Measurements from ENCODE around the gene DENND1A. TPM values are rescaled to one million over a fixed set of nuclear protein-coding genes. Genes with fewer than 3 reads are reported as not detected.
A peak's percentile ranks its signal among the peaks of the same experiment; 100 is the strongest.

Gene DENND1A
- total and polyA plus RNA-seq, 5 experiments from 2014 or later, result 2.6 to 14.3 (median 5.3) TPM

- peak overlapping the region in 5 of 10 donors; percentile 24 to 66 (median 60) for H3K4me3 Mint-ChIP-seq
- H3K9me3 Mint-ChIP-seq, result peaks cover 0 to 4% (median 0%) of the 10 kb centered on the region in 9 donors
- ATAC-seq, result peak in 1 of 2 donors; percentile 84
- peaks cover 15 to 52% (median 30%) of the 10 kb centered on the region in 4 donors for H3K4me1 Mint-ChIP-seq
- H3K27me3 Mint-ChIP-seq, result no peaks in the 10 kb centered on the region
- DNase-seq, result peak in 2 of 10 donors; percentile 45 to 55
- H3K27ac Mint-ChIP-seq, result peak overlapping the region in 7 of 10 donors; percentile 60 to 87 (median 84)
- POLR2A ChIA-PET, result no interaction called here
- H3K36me3 Mint-ChIP-seq, result peaks cover 0 to 16% (median 9%) of the 10 kb centered on the region in 3 donors
Observed at GRCh38 chr9:123866497-123866896, 63.4 kb downstream of the DENND1A start.

GRCh38 chr9:123865226-123866000 is 64.5 kb downstream of the DENND1A start:
- ATAC-seq (no peak), DNase-seq (no peak)
- POLR2A ChIA-PET, result no interaction called here
- Mint-ChIP-seq H3K4me1 (peaks cover 16 to 48% (median 32%) of the 10 kb centered on the region in 4 donors), H3K27ac (peak overlapping the region in 1 of 10 donors; percentile 77), H3K36me3 (peaks cover 0 to 14% (median 7%) of the 10 kb centered on the region in 3 donors), H3K27me3 (no peaks in the 10 kb centered on the region), H3K4me3 (peak overlapping the region in 1 of 10 donors; percentile 63), H3K9me3 (peaks cover 0 to 4% (median 0%) of the 10 kb centered on the region in 9 donors)

- no peak overlapping the region for H3K4me3 Mint-ChIP-seq
- peaks cover 14 to 46% (median 33%) of the 10 kb centered on the region in 4 donors for H3K4me1 Mint-ChIP-seq
- H3K36me3 Mint-ChIP-seq, result peaks cover 0 to 17% (median 2%) of the 10 kb centered on the region in 3 donors
- no peaks in the 10 kb centered on the region for H3K27me3 Mint-ChIP-seq
- POLR2A ChIA-PET, result no interaction called here
- H3K9me3 Mint-ChIP-seq, result peaks cover 0 to 4% (median 0%) of the 10 kb centered on the region in 9 donors
- DNase-seq (no peak), ATAC-seq (no peak)
- H3K27ac Mint-ChIP-seq, result peak overlapping the region in 1 of 10 donors; percentile 39
Observed at GRCh38 chr9:123864251-123864650, 65.7 kb downstream of the DENND1A start.

- POLR2A ChIA-PET, result interaction anchor here (0.7 kb wide), 1 partner anchor 34 kb away, joined by 3 read pairs; no protein-coding TSS in a partner anchor
- Mint-ChIP-seq H3K27me3 (no peaks in the 10 kb centered on the region), H3K36me3 (peaks cover 0 to 18% (median 5%) of the 10 kb centered on the region in 3 donors), H3K4me3 (no peak overlapping the region), H3K4me1 (peaks cover 13 to 40% (median 28%) of the 10 kb centered on the region in 4 donors), H3K27ac (peak overlapping the region in 1 of 10 donors; percentile 47), H3K9me3 (peaks cover 0 to 4% (median 0%) of the 10 kb centered on the region in 9 donors)
- no peak for DNase-seq
- no peak for ATAC-seq
Observed at GRCh38 chr9:123863164-123863855, 66.6 kb downstream of the DENND1A start.

GRCh38 chr9:123861756-123862120 is 68.2 kb downstream of the DENND1A start:
- ATAC-seq, result no peak
- Mint-ChIP-seq H3K27ac (no peak overlapping the region), H3K9me3 (peaks cover 0 to 4% (median 0%) of the 10 kb centered on the region in 9 donors), H3K27me3 (no peaks in the 10 kb centered on the region), H3K4me1 (peaks cover 3 to 27% (median 13%) of the 10 kb centered on the region in 4 donors), H3K36me3 (peaks cover 7 to 30% (median 11%) of the 10 kb centered on the region in 3 donors), H3K4me3 (no peak overlapping the region)
- no peak for DNase-seq
- POLR2A ChIA-PET, result no interaction called here

GRCh38 chr9:123861086-123861755 is 68.7 kb downstream of the DENND1A start:
- Mint-ChIP-seq H3K4me1 (peaks cover 3 to 22% (median 9%) of the 10 kb centered on the region in 4 donors), H3K9me3 (peaks cover 0 to 7% (median 0%) of the 10 kb centered on the region in 9 donors), H3K27me3 (no peaks in the 10 kb centered on the region), H3K27ac (no peak overlapping the region), H3K36me3 (peaks cover 11 to 34% (median 12%) of the 10 kb centered on the region in 3 donors), H3K4me3 (no peak overlapping the region)
- DNase-seq, result no peak
- POLR2A ChIA-PET, result no interaction called here
- ATAC-seq, result no peak

- Mint-ChIP-seq H3K4me3 (no peak overlapping the region), H3K27me3 (no peaks in the 10 kb centered on the region), H3K9me3 (peaks cover 0 to 9% (median 0%) of the 10 kb centered on the region in 9 donors), H3K27ac (no peak overlapping the region), H3K36me3 (peaks cover 14 to 32% (median 16%) of the 10 kb centered on the region in 3 donors), H3K4me1 (peaks cover 0 to 16% (median 5%) of the 10 kb centered on the region in 4 donors)
- DNase-seq (no peak), ATAC-seq (no peak)
- POLR2A ChIA-PET, result no interaction called here
Observed at GRCh38 chr9:123860603-123861002, 69.3 kb downstream of the DENND1A start.

- H3K4me3 Mint-ChIP-seq, result no peak overlapping the region
- H3K9me3 Mint-ChIP-seq, result peaks cover 0 to 18% (median 11%) of the 10 kb centered on the region in 9 donors
- no peak overlapping the region for H3K27ac Mint-ChIP-seq
- peaks cover 21 to 51% (median 22%) of the 10 kb centered on the region in 3 donors for H3K36me3 Mint-ChIP-seq
- ATAC-seq (no peak), DNase-seq (no peak)
- H3K27me3 Mint-ChIP-seq, result no peaks in the 10 kb centered on the region
- H3K4me1 Mint-ChIP-seq, result peaks cover 15 to 25% (median 18%) of the 10 kb centered on the region in 4 donors
- POLR2A ChIA-PET, result no interaction called here
Observed at GRCh38 chr9:123852403-123852802, 77.5 kb downstream of the DENND1A start.

GRCh38 chr9:123851851-123852250 is 78.1 kb downstream of the DENND1A start:
- ATAC-seq, result no peak
- peaks cover 21 to 51% (median 26%) of the 10 kb centered on the region in 3 donors for H3K36me3 Mint-ChIP-seq

GRCh38 chr9:123848447-123849085 is 81.4 kb downstream of the DENND1A start:
- POLR2A ChIA-PET, result no interaction called here
- Mint-ChIP-seq H3K9me3 (peaks cover 9 to 50% (median 20%) of the 10 kb centered on the region in 9 donors), H3K27ac (peak overlapping the region in 6 of 10 donors; percentile 10 to 77 (median 29)), H3K27me3 (no peaks in the 10 kb centered on the region), H3K4me1 (peaks cover 12 to 23% (median 18%) of the 10 kb centered on the region in 4 donors), H3K4me3 (no peak overlapping the region), H3K36me3 (peaks cover 31 to 58% (median 44%) of the 10 kb centered on the region in 3 donors)
- DNase-seq (no peak), ATAC-seq (no peak)

More at GRCh38 chr9:123851851-123852250, 78.1 kb downstream of the DENND1A start:
- H3K27me3 Mint-ChIP-seq, result no peaks in the 10 kb centered on the region
- no peak overlapping the region for H3K4me3 Mint-ChIP-seq
- peaks cover 0 to 24% (median 16%) of the 10 kb centered on the region in 9 donors for H3K9me3 Mint-ChIP-seq
- no peak for DNase-seq
- H3K27ac Mint-ChIP-seq, result no peak overlapping the region
- H3K4me1 Mint-ChIP-seq, result peaks cover 15 to 23% (median 18%) of the 10 kb centered on the region in 4 donors
- POLR2A ChIA-PET, result no interaction called here

GRCh38 chr9:123846966-123847365 is 83.0 kb downstream of the DENND1A start:
- Mint-ChIP-seq H3K9me3 (peaks cover 9 to 64% (median 28%) of the 10 kb centered on the region in 9 donors), H3K4me3 (no peak overlapping the region), H3K27me3 (no peaks in the 10 kb centered on the region), H3K36me3 (peaks cover 35 to 69% (median 53%) of the 10 kb centered on the region in 3 donors), H3K4me1 (peaks cover 15 to 23% (median 18%) of the 10 kb centered on the region in 4 donors), H3K27ac (no peak overlapping the region)
- ATAC-seq (no peak), DNase-seq (no peak)
- POLR2A ChIA-PET, result no interaction called here

- Mint-ChIP-seq H3K27me3 (no peaks in the 10 kb centered on the region), H3K9me3 (peaks cover 9 to 66% (median 29%) of the 10 kb centered on the region in 9 donors), H3K4me1 (peaks cover 5 to 8% (median 5%) of the 10 kb centered on the region in 4 donors), H3K27ac (no peak overlapping the region), H3K36me3 (peaks cover 50 to 76% (median 50%) of the 10 kb centered on the region in 3 donors), H3K4me3 (no peak overlapping the region)
- no peak for DNase-seq
- ATAC-seq, result no peak
- POLR2A ChIA-PET, result no interaction called here
Observed at GRCh38 chr9:123843703-123844102, 86.2 kb downstream of the DENND1A start.
